ENCODE results near the gene ABRACL. TPM values are rescaled to one million over a fixed set of nuclear protein-coding genes. Genes with fewer than 3 reads are reported as not detected.
"Not testable (repeated sequence)": the region's sequence is repeated elsewhere in the genome, so short reads cannot be mapped to it uniquely, and the experiment has no call there.

Gene ABRACL, protein sequence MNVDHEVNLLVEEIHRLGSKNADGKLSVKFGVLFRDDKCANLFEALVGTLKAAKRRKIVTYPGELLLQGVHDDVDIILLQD
- 100 to 1,000 TPM; 132 to 174 TPM for total RNA-seq

DNA sequence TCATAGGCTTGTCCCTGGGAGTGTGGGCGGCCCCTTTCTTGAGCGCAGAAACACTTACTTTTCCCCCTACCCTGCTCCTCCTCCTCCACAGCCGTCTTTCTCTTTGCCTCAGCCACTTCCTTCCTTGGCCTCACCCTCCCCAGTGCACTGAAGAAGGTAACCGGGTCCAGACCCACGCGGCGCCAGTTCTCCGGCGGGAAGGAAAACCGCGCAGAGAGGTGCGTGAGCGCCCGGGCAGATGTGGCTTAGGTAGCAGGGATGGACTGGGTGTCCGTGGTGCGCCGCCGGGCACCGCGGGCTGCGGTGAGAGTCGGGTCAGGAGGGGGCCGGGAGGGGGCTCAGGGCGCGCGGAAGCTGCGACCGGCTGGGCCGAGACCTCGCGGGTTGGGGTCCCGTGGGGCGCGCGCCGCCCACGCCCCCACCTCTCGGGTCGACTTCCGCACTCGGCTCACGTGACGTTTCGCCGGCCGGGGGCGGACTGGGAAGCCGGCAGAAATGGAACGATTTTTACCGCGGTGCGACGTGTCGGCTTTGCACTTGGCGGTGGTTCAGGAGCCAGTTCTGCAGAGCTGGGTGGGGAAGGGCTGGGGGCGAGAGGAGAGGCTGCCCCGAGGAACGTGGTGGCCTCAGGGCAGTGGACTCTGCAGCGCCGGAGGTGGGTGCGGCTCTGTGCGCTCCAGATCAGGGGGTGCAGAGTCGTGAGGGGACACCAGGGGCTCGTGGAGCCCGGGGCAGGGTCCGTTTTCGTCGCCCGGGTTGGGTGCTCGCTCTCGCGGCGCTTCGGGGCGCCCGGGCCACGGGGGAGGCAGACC, at the start of gene ABRACL:
Gene ABRACL (plus strand): TSS at position 88 of the 812 bp plus-strand sequence. CDS start 5,416 bp downstream, outside the sequence.
- H3K27ac Mint-ChIP-seq: peak within 1 kb of the TSS; percentile 98
- H3K4me1 Mint-ChIP-seq: peaks cover 27% of the 10 kb centered on the region
- peaks cover 16% of the 10 kb centered on the region for H3K36me3 Mint-ChIP-seq (ENCODE audit: low read depth)
- CTCF ChIA-PET: interaction anchor here (0.5 to 1.9 kb wide), 4 partner anchors 9 to 192 kb away, joined by 3 to 7 read pairs (median 3); no protein-coding TSS in a partner anchor
- POLR2A ChIA-PET: no interaction called here
- no peaks in the 10 kb centered on the region for H3K9me3 Mint-ChIP-seq
- no peaks in the 10 kb centered on the region for H3K27me3 Mint-ChIP-seq
- DNase-seq: peak; percentile 89
- no peak within 1 kb of the TSS for H3K4me3 Mint-ChIP-seq

DNA sequence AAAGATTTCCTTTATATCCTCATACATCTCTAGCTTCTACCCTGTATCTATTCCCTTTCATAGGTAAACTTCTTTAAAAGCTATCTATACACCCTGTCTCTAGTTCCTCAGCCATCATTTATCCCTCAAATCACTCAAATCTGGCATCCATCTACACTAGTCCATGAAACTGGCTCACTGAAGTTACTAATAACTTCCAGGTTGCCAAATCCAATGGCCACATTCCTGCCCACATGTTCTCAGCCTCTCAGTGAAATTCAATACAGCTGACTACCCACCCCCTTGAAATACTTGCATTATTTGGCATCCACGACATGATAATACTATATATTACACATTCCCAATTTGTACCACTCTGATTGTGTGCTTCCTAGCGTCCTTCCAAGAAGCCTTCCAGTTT, 49.2 kb upstream of the ABRACL start:
- DNase-seq: no peak
- no peak overlapping the region for H3K27ac Mint-ChIP-seq
- peaks cover 4% of the 10 kb centered on the region for H3K36me3 Mint-ChIP-seq (ENCODE audit: low read depth)

DNA sequence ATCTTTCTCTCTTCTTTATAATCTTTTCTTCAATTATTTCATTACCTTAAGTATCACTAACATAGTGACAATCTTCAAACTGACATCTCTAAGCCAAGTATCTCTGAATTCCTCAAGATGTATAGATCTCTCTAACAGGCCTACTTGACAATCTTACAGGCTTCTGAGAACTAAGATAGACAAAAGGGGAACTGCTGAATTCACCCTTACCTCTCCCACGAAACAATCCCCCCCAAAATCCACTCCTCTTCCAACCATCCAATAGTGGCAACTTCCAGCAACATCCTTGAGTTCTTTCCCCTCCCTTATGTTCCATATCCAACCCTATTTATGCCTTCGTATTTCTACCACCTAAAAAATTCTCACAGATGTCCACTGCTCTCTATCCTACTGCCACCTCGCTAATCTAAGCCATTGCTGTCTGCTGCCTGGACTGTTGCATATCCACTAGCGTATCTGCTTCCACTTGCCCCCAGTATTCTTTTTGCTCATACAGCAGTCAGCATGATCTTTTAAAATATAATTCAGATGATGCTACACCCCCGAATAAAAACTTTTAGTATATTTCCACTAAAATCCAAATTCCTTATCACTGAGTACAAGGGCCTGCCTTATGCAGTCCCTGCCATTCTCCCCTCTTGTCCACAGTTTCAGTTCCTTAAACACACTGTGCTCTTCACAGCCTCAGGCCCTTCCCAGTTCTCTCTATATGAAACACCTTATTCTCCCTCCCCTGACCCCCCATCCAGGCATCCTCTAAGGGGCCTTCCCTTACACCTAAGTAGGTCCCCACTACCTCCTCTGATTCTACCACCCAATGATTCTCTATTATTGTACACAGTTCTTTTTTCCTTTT, 48.5 kb upstream of the ABRACL start:
- CTCF ChIA-PET: interaction anchor here (0.8 kb wide), 1 partner anchor 18 kb away, joined by 4 read pairs; no protein-coding TSS in a partner anchor
- H3K27ac Mint-ChIP-seq: no peak overlapping the region

More for the DNA sequence above, 49.2 kb upstream of the ABRACL start:
- ChIA-PET CTCF (no interaction called here), POLR2A (no interaction called here)
- Mint-ChIP-seq H3K27me3 (no peaks in the 10 kb centered on the region), H3K9me3 (no peaks in the 10 kb centered on the region), H3K4me1 (peaks cover 22% of the 10 kb centered on the region), H3K4me3 (no peak overlapping the region)

DNA sequence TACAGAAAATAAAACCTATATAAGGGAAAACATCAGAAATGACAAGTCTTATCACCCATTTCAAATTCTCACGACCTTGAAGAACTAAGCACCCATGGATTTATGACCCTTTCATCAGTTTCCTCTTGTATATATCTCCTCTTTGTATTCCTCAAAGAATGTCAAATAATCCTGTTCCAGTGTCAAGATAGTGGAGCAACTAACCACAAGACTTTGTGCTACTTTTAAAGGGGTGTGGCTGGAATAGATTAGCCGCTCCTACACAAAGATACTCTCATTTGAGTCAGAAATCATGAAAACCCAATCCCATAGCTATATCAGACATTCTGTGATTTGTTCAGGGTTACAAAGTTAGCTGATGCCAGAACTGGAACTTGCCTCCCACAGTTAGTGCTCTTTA, 47.1 kb upstream of the ABRACL start:
- peaks cover 14% of the 10 kb centered on the region for H3K4me1 Mint-ChIP-seq
- ChIA-PET POLR2A (no interaction called here), CTCF (interaction anchor here (1.1 kb wide), 1 partner anchor 165 kb away, joined by 3 read pairs; no protein-coding TSS in a partner anchor)
- no peak for DNase-seq
- no peak overlapping the region for H3K27ac Mint-ChIP-seq
- H3K9me3 Mint-ChIP-seq: no peaks in the 10 kb centered on the region
- no peaks in the 10 kb centered on the region for H3K27me3 Mint-ChIP-seq
- H3K4me3 Mint-ChIP-seq: no peak overlapping the region
- peaks cover 3% of the 10 kb centered on the region for H3K36me3 Mint-ChIP-seq (ENCODE audit: low read depth)

More for the DNA sequence above, 48.5 kb upstream of the ABRACL start:
- no peak for DNase-seq
- peaks cover 3% of the 10 kb centered on the region for H3K36me3 Mint-ChIP-seq (ENCODE audit: low read depth)
- H3K27me3 Mint-ChIP-seq: no peaks in the 10 kb centered on the region
- H3K4me3 Mint-ChIP-seq: no peak overlapping the region
- POLR2A ChIA-PET: no interaction called here
- H3K9me3 Mint-ChIP-seq: no peaks in the 10 kb centered on the region
- H3K4me1 Mint-ChIP-seq: peaks cover 16% of the 10 kb centered on the region

DNA sequence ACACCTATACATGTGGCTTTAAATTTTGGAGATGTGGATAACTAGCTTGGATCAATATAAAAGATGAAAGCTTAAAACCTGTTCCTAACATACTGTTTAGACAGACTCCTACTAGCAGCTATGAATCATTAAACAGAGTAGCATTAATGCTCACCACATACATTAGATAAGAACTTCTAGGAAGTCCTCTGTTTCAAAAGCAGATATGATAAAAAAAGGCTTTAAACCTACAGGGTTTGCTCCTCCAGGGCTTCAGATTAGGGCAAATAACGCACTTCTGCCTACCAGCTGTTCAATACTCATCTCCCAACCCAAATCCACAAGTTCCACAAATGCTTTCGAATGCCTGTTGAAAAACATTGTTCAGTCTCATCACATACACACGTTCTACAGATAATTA, 42.0 kb upstream of the ABRACL start:
- Mint-ChIP-seq H3K36me3 (ENCODE audit: low read depth) (no peaks in the 10 kb centered on the region), H3K27ac (peak overlapping the region; percentile 78), H3K4me3 (peak overlapping the region; percentile 82), H3K27me3 (no peaks in the 10 kb centered on the region), H3K9me3 (no peaks in the 10 kb centered on the region), H3K4me1 (peaks cover 7% of the 10 kb centered on the region)
- CTCF ChIA-PET: interaction anchor here (2.2 to 4.2 kb wide), 4 partner anchors 12 to 171 kb away, joined by 6 to 19 read pairs (median 9); no protein-coding TSS in a partner anchor
- POLR2A ChIA-PET: no interaction called here
- DNase-seq: no peak

DNA sequence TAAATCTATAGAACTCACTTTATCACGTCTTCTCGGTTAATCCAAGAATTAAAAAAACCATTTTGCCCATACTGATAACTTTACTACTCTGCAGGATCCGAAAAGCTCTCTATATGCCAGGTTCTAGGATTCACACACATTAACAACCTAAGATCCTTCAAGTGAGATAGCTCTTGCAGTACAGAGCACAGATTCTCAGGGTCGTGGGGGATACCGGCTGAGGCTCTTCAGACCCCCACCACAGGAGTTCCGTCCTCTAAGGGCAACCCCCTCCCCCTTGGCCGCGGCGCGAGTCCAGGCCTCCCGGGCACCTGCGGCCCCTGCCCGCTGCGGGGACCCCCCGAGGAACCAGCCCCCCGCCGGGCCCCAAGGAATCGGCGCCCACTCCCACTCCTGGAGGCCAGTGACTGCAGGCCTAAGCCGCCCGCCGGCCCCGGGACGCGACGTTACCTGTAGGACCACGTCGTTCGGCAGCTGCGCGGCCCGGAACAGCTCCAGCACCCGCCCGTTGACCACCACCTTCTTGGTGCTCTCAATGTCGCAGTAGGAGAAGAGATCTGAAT, 41.4 kb upstream of the ABRACL start:
- ChIA-PET CTCF (interaction anchor here (0.6 to 4.2 kb wide), 6 partner anchors 9 to 171 kb away, joined by 3 to 19 read pairs (median 8); no protein-coding TSS in a partner anchor), POLR2A (interaction anchor here (0.6 kb wide), 1 partner anchor 303 kb away, joined by 3 read pairs; no protein-coding TSS in a partner anchor)
- Mint-ChIP-seq H3K27me3 (no peaks in the 10 kb centered on the region), H3K4me1 (peaks cover 6% of the 10 kb centered on the region), H3K36me3 (ENCODE audit: low read depth) (no peaks in the 10 kb centered on the region), H3K4me3 (peak overlapping the region; percentile 82), H3K27ac (peak overlapping the region; percentile 83), H3K9me3 (no peaks in the 10 kb centered on the region)
- no peak for DNase-seq

DNA sequence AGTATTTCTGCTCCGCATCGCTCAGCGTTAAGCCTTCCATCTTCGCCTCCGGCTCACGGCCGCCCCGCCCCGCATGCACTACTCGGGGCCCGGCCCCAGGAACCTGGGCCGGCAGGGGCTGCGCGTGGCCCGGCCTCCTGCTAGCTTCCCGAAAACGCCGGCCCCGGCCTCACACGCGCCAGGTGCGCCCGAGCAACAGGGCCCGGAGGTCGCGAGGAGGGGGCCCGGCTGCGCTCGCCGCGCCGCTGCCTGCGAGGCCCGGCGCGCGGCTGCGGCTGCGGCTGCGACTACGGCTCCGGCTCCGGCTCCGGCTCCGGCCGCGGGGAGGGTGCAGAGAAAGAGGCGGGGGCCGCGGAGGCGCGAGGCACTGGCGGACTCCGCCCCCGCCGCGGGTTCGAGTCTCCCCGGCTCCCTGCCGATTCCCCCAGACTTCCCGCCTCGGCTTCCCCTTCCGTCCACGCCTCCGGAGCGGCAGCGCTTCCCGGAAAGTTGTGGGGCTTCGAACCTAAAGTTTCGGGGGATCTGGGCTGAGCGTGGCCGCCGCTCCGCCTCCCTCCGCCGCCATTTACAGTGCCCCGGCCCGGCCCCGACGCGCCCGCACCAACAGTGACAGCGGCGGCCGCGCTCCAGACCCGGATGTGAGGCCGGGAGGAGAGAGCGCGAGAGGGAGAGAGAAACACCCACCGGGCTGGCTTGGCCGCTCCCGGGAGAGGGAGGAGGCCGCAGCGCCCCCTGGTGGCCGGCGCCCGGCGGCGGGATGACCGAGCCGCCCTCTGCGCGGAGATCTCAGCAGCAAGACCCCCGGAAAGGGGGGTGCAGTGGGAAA, 40.7 kb upstream of the ABRACL start, which contains the start of gene REPS1:
Gene REPS1 (minus strand): TSS at position 611 of the 826 bp plus-strand sequence. CDS start 571 bp downstream, at position 40.
- Mint-ChIP-seq H3K4me3 (peak within 1 kb of the TSS; percentile 85), H3K4me1 (peaks cover 6% of the 10 kb centered on the region), H3K36me3 (ENCODE audit: low read depth) (no peaks in the 10 kb centered on the region), H3K27ac (peak within 1 kb of the TSS; percentile 96), H3K27me3 (no peaks in the 10 kb centered on the region), H3K9me3 (no peaks in the 10 kb centered on the region)
- POLR2A ChIA-PET: interaction anchor here (0.6 kb wide), 2 partner anchors 10 to 303 kb away, joined by 3 read pairs; no protein-coding TSS in a partner anchor
- CTCF ChIA-PET: interaction anchor here (0.6 to 4.2 kb wide), 8 partner anchors 8 to 172 kb away, joined by 3 to 19 read pairs (median 6); no protein-coding TSS in a partner anchor
- peak; percentile 92 for DNase-seq

DNA sequence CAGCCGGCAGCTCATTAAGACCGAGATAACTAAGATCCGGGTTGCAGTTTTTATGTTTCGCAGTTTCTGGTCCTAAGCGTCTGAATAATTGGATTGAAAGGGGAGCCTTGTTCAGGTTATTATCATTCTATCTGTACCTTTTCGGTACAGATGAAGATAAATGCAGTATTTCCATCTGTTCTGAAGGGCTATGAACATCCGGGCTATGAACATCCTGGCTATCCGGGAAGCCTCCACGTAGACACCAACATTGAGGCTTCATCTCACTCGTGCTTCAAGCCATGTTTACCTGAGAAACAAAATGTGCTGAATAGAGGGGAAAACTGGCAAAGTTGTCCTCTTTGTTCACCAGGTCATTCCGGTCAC, 40.1 kb upstream of the ABRACL start:
- no peak for DNase-seq
- CTCF ChIA-PET: interaction anchor here (1.0 to 4.2 kb wide), 5 partner anchors 14 to 173 kb away, joined by 3 to 19 read pairs (median 6); no protein-coding TSS in a partner anchor
- H3K9me3 Mint-ChIP-seq: no peaks in the 10 kb centered on the region
- H3K4me1 Mint-ChIP-seq: peaks cover 6% of the 10 kb centered on the region
- peak overlapping the region; percentile 85 for H3K4me3 Mint-ChIP-seq
- POLR2A ChIA-PET: interaction anchor here (0.6 kb wide), 1 partner anchor 10 kb away, joined by 3 read pairs; no protein-coding TSS in a partner anchor
- H3K36me3 Mint-ChIP-seq (ENCODE audit: low read depth): no peaks in the 10 kb centered on the region
- no peaks in the 10 kb centered on the region for H3K27me3 Mint-ChIP-seq
- peak overlapping the region; percentile 96 for H3K27ac Mint-ChIP-seq

DNA sequence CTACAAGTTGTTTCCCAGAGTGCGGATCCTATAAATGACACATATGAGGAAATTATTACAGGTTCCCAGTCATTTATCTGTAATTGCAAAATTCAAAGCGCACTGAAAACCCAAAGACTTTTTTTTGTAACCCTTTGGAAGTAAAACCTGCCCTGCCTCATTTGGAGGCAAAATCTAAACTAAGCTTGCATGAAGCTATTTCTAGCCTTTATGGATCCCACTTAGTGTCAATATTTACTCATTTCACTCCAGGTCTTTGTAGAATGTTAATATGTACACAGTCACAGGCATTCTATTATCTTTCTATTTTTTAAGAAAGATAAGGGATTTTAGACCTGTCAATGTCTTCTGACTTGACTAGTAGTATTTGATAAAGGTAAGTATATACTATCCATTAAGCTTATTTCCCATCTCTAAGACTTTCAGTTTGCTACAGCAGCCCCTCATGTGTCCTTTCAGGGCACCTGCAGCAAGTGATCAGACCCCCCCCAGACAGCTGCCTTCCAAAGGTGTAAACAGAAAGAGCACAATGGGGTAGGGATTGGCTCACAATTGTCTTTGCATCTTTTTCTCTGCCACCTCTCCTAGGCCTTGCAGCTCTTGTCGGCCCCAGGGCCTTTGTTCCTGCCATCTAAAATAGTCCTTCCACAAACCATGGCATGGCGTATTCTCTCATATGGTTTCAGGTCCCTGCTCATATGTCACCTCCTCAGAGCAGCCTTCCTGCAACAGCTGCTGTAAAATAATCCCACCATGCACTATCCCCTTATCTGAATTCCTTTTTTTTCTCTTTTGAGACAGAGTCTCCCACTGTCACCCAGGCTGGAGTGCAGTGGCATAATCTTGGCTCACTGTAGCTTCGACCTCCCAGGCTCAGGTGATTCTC, 39.2 kb upstream of the ABRACL start:
- DNase-seq: no peak
- no peak overlapping the region for H3K27ac Mint-ChIP-seq
- H3K9me3 Mint-ChIP-seq: no peaks in the 10 kb centered on the region
- CTCF ChIA-PET: interaction anchor here (1.0 to 2.9 kb wide), 4 partner anchors 14 to 174 kb away, joined by 3 to 9 read pairs (median 5); no protein-coding TSS in a partner anchor
- H3K4me3 Mint-ChIP-seq: peak overlapping the region; percentile 85
- no peaks in the 10 kb centered on the region for H3K27me3 Mint-ChIP-seq
- peaks cover 6% of the 10 kb centered on the region for H3K4me1 Mint-ChIP-seq
- POLR2A ChIA-PET: no interaction called here
- no peaks in the 10 kb centered on the region for H3K36me3 Mint-ChIP-seq (ENCODE audit: low read depth)

DNA sequence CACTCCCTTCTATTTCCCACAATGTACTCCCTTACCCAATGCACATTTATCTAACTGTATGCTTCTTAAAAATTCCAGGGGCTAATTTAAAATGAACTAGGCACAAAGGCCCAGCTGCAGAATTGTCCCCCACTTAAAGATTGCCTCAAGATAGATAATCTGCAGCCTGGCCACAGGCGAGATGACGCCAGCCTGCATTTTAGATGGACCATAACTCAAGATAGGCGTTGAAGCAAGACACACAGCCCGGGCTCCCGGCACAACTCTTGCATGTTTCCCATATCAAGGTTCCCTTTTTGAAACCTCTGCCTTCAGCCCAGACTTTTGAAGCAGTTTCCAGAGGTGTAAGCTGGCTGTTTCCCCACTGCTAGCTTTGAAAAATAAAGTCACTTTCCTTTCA, 37.3 kb upstream of the ABRACL start:
- ChIA-PET POLR2A (no interaction called here), CTCF (no interaction called here)
- no peak overlapping the region for H3K4me3 Mint-ChIP-seq
- no peaks in the 10 kb centered on the region for H3K36me3 Mint-ChIP-seq (ENCODE audit: low read depth)
- DNase-seq: no peak
- H3K4me1 Mint-ChIP-seq: peaks cover 6% of the 10 kb centered on the region
- no peaks in the 10 kb centered on the region for H3K27me3 Mint-ChIP-seq
- no peaks in the 10 kb centered on the region for H3K9me3 Mint-ChIP-seq
- no peak overlapping the region for H3K27ac Mint-ChIP-seq

DNA sequence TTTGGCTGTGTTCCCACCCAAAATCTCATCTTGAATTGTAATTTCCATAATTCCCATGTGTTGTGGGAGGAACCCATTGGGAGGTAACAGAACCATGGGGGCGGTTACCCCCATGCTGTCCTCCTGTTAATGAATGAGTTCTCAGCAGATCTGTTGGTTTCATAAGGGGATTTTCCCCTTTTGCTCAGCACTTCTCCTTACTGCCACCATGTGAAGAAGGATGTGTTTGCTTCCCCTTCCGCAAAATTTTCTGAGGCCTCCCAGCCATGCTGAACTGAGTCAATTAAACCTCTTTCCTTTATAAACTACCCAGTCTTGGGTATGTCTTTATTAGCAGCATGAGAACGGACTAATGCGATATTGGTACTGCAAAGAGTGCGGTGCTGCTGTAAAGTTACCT, 35.6 kb upstream of the ABRACL start:
- H3K4me3 Mint-ChIP-seq; CTCF ChIA-PET; DNase-seq; H3K36me3 Mint-ChIP-seq (ENCODE audit: low read depth); H3K9me3 Mint-ChIP-seq; H3K4me1 Mint-ChIP-seq; H3K27ac Mint-ChIP-seq; H3K27me3 Mint-ChIP-seq; POLR2A ChIA-PET: not testable (repeated sequence)
